Measurements from ENCODE around the gene HIF1AN.

Gene HIF1AN

DNA sequence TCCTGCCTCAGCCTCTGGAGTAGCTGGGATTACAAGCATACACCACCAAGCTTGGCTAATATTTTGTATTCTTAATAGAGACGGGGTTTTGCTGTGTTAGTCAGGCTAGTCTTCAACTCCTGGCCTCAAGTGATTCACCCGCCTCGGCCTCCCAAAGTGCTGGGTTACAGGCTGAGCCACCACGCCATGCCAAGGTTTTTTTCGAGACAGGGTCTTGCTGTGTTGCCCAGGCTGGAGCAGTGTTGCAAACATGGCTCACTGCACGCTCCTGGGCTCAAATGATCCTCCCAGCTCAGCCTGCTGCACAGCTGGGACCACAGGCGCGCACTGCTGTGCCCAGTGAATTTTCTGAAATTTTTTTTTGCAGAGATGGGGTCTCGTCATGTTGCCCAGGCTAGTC lies 12.8 kb upstream of the HIF1AN start:
- no peak overlapping the region for H3K4me3 ChIP-seq (ENCODE audit: low read depth in 1 of 2, low read length in 2 of 2)
- H4K20me1 ChIP-seq (ENCODE audit: insufficient read depth, low read length), result peaks cover 14% of the 10 kb centered on the region
- DNase-seq (no peak), ATAC-seq (ENCODE audit: insufficient read depth, low read depth) (no peak)
- no peak overlapping the region for H3K9ac ChIP-seq (ENCODE audit: low read depth, low read length)
- H3K4me2 ChIP-seq (ENCODE audit: insufficient read depth, low read length), result no peak overlapping the region
- H3K4me1 ChIP-seq (ENCODE audit: insufficient read depth, low read length), result peaks cover 26% of the 10 kb centered on the region
- no peaks in the 10 kb centered on the region for H3K27me3 ChIP-seq (ENCODE audit: insufficient read depth, low read length, poor library complexity)
- no peaks in the 10 kb centered on the region for H3K9me3 ChIP-seq (ENCODE audit: insufficient read depth, low read length, severe bottlenecking)
- TF ChIP-seq EZH2 (IDR thresholded peaks at IDR 0.05; ENCODE audit: borderline replicate concordance, low read depth, low read length, severe bottlenecking), result no peak
- TF ChIP-seq, protein P1, sequence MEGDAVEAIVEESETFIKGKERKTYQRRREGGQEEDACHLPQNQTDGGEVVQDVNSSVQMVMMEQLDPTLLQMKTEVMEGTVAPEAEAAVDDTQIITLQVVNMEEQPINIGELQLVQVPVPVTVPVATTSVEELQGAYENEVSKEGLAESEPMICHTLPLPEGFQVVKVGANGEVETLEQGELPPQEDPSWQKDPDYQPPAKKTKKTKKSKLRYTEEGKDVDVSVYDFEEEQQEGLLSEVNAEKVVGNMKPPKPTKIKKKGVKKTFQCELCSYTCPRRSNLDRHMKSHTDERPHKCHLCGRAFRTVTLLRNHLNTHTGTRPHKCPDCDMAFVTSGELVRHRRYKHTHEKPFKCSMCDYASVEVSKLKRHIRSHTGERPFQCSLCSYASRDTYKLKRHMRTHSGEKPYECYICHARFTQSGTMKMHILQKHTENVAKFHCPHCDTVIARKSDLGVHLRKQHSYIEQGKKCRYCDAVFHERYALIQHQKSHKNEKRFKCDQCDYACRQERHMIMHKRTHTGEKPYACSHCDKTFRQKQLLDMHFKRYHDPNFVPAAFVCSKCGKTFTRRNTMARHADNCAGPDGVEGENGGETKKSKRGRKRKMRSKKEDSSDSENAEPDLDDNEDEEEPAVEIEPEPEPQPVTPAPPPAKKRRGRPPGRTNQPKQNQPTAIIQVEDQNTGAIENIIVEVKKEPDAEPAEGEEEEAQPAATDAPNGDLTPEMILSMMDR (IDR thresholded peaks at IDR 0.05; ENCODE audit: borderline replicate concordance, extremely low read depth, low read length, poor library complexity, severe bottlenecking), result no peak
- no peak overlapping the region for H3K27ac ChIP-seq (ENCODE audit: low read length)
- peaks cover 60% of the 10 kb centered on the region for H3K36me3 ChIP-seq (ENCODE audit: insufficient read depth, low read length)
- H3K79me2 ChIP-seq (ENCODE audit: insufficient read depth, low read length), result peaks cover 20% of the 10 kb centered on the region
- H2AFZ ChIP-seq (ENCODE audit: low read depth, low read length), result no peak overlapping the region

DNA sequence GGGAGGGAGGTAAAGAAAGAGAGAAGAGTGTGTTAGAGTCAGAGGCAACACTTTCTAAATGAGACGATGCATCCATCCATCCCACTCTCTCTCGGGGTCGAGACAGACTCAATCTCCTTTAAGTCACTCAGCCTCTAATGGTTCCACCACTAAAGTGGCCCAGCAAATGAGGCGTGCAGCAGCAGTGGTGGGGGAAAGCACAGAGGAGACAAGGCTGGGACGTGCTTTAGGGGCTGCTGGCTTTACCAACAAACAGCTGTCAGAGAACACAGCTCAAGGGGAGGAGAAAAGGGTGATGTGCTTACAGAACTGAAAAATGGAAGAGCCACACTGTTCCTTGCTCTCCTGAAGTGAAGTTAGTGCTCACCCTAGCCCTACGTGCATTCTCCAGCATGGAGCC lies 11.5 kb upstream of the HIF1AN start:
- Histone ChIP-seq H3K4me2 (ENCODE audit: insufficient read depth, low read length) (no peak overlapping the region), H3K36me3 (ENCODE audit: insufficient read depth, low read length) (peaks cover 66% of the 10 kb centered on the region), H3K4me3 (ENCODE audit: low read depth in 1 of 2, low read length in 2 of 2) (no peak overlapping the region), H3K27me3 (ENCODE audit: insufficient read depth, low read length, poor library complexity) (no peaks in the 10 kb centered on the region), H2AFZ (ENCODE audit: low read depth, low read length) (no peak overlapping the region), H3K9ac (ENCODE audit: low read depth, low read length) (no peak overlapping the region), H4K20me1 (ENCODE audit: insufficient read depth, low read length) (peaks cover 14% of the 10 kb centered on the region), H3K27ac (ENCODE audit: low read length) (no peak overlapping the region), H3K9me3 (ENCODE audit: insufficient read depth, low read length, severe bottlenecking) (no peaks in the 10 kb centered on the region), H3K4me1 (ENCODE audit: insufficient read depth, low read length) (peaks cover 30% of the 10 kb centered on the region), H3K79me2 (ENCODE audit: insufficient read depth, low read length) (peaks cover 33% of the 10 kb centered on the region)
- DNase-seq (no peak), ATAC-seq (ENCODE audit: insufficient read depth, low read depth) (no peak)
- TF ChIP-seq EZH2 (IDR thresholded peaks at IDR 0.05; ENCODE audit: borderline replicate concordance, low read depth, low read length, severe bottlenecking), result no peak
- TF ChIP-seq, protein P1 (IDR thresholded peaks at IDR 0.05; ENCODE audit: borderline replicate concordance, extremely low read depth, low read length, poor library complexity, severe bottlenecking), result no peak

DNA sequence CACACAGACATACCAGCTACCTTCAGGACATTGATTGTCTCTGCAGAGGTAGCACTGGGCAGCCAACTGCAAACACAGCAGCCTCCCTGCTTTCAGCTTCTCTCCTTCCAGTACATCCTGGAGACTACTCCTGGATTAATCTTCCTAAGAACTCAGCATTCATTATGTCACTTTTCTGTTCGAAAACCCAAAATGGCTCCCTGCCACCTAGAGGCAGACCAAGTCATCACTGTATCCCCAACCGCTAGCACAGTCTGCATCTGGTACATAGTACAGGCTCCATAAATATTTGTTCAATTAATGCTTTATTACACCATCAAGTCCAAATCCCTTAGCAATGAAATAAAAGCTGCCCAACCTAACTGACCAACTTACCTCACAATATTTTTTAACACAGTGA lies 11.1 kb upstream of the HIF1AN start:
- Histone ChIP-seq H3K4me1 (ENCODE audit: insufficient read depth, low read length) (peaks cover 30% of the 10 kb centered on the region), H2AFZ (ENCODE audit: low read depth, low read length) (no peak overlapping the region), H4K20me1 (ENCODE audit: insufficient read depth, low read length) (peaks cover 14% of the 10 kb centered on the region), H3K27me3 (ENCODE audit: insufficient read depth, low read length, poor library complexity) (no peaks in the 10 kb centered on the region), H3K36me3 (ENCODE audit: insufficient read depth, low read length) (peaks cover 64% of the 10 kb centered on the region), H3K9me3 (ENCODE audit: insufficient read depth, low read length, severe bottlenecking) (no peaks in the 10 kb centered on the region), H3K4me3 (ENCODE audit: low read depth in 1 of 2, low read length in 2 of 2) (no peak overlapping the region), H3K4me2 (ENCODE audit: insufficient read depth, low read length) (no peak overlapping the region), H3K79me2 (ENCODE audit: insufficient read depth, low read length) (peaks cover 37% of the 10 kb centered on the region), H3K27ac (ENCODE audit: low read length) (no peak overlapping the region), H3K9ac (ENCODE audit: low read depth, low read length) (no peak overlapping the region)
- DNase-seq (no peak), ATAC-seq (ENCODE audit: insufficient read depth, low read depth) (no peak)
- TF ChIP-seq, protein P1 (IDR thresholded peaks at IDR 0.05; ENCODE audit: borderline replicate concordance, extremely low read depth, low read length, poor library complexity, severe bottlenecking), result peak; percentile 25
- no peak for TF ChIP-seq EZH2 (IDR thresholded peaks at IDR 0.05; ENCODE audit: borderline replicate concordance, low read depth, low read length, severe bottlenecking)

All from DND-41 (cell line).